ENCODE measurements around the gene CPED1. TPM values are rescaled to one million over a fixed set of nuclear protein-coding genes. Genes with fewer than 3 reads are reported as not detected.
"Not testable (repeated sequence)": the region's sequence is repeated elsewhere in the genome, so short reads cannot be mapped to it uniquely, and the experiment has no call there.

CPED1 gene
- total and polyA plus RNA-seq, 7 experiments from 2014 or later, result 0.10 to 4.5 (median 0.40) TPM; not detected in 2

- DNase-seq (no peak), ATAC-seq (no peak)
- H3K27me3 Mint-ChIP-seq, result peaks cover 8 to 34% (median 17%) of the 10 kb centered on the region in 5 donors
- no peaks in the 10 kb centered on the region for H3K36me3 ChIP-seq (ENCODE audit: control insufficient read depth in 2 of 3, insufficient read depth in 3 of 3, low read length in 3 of 3)
- CTCF ChIA-PET, result interaction anchor here (0.7 kb wide), 1 partner anchor 14 kb away, joined by 3 read pairs; the partner anchor contains the start of gene CPED1
- H3K4me1 Mint-ChIP-seq, result peaks cover 4 to 26% (median 14%) of the 10 kb centered on the region in 7 donors
- no peaks in the 10 kb centered on the region for H3K27me3 ChIP-seq (ENCODE audit: control insufficient read depth in 2 of 2, insufficient read depth in 2 of 2, low read length in 2 of 2)
- no peak overlapping the region for H3K27ac ChIP-seq (ENCODE audit: low read depth, low read length)
- H3K4me3 Mint-ChIP-seq, result no peak overlapping the region
- POLR2A ChIA-PET, result interaction anchor here (1.7 kb wide), 1 partner anchor 13 kb away, joined by 5 read pairs; no protein-coding TSS in a partner anchor
- H3K9me3 Mint-ChIP-seq, result peaks cover 0 to 2% (median 0%) of the 10 kb centered on the region in 11 donors
- peaks cover 0 to under 1% of the 10 kb centered on the region in 2 donors for H3K4me1 ChIP-seq (ENCODE audit: control insufficient read depth in 2 of 2, insufficient read depth in 2 of 2, low read length in 2 of 2)
- H3K4me3 ChIP-seq (ENCODE audit: low read length), result no peak overlapping the region
- H3K9me3 ChIP-seq (ENCODE audit: control insufficient read depth in 2 of 3, low read length in 3 of 3), result no peaks in the 10 kb centered on the region
- H3K36me3 Mint-ChIP-seq, result peaks cover 0 to 4% (median 0%) of the 10 kb centered on the region in 5 donors
- no peak overlapping the region for H3K27ac Mint-ChIP-seq
- intact Hi-C loops (cut with micrococcal nuclease), result no loop called here
Measured at GRCh38 chr7:121002048-121002756, 13.7 kb downstream of the CPED1 start.

DNA sequence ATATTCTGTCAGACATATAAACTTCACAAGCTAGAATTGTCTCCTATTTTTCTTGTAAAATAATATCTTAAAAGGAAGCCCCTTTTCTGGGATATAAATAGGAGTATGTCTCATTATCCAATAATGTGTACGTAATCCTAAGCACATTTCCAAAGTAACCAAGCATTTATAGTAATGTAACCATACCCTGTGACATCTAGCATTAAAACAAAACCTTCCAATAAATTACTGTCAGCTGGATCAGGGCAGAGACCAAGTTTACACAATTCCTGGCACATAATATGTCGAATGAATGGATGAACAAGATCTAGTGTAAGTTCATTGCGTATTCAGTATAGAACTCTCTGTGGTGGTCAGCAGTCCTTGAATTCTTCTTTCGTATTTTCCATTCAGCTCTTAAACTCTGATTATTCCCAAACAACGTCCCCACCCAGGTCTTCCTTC is 14.3 kb downstream of the CPED1 start:
- H3K27ac ChIP-seq (ENCODE audit: low read depth, low read length), result no peak overlapping the region
- no peaks in the 10 kb centered on the region for H3K27me3 ChIP-seq (ENCODE audit: control insufficient read depth in 2 of 2, insufficient read depth in 2 of 2, low read length in 2 of 2)
- H3K27ac Mint-ChIP-seq, result no peak overlapping the region
- H3K27me3 Mint-ChIP-seq, result peaks cover 12 to 38% (median 22%) of the 10 kb centered on the region in 5 donors
- H3K4me1 Mint-ChIP-seq, result peaks cover 4 to 24% (median 12%) of the 10 kb centered on the region in 7 donors
- no peak overlapping the region for H3K4me3 Mint-ChIP-seq
- DNase-seq, result no peak
- H3K36me3 ChIP-seq (ENCODE audit: control insufficient read depth in 2 of 3, insufficient read depth in 3 of 3, low read length in 3 of 3), result no peaks in the 10 kb centered on the region
- no peaks in the 10 kb centered on the region for H3K4me1 ChIP-seq (ENCODE audit: control insufficient read depth in 2 of 2, insufficient read depth in 2 of 2, low read length in 2 of 2)
- CTCF ChIA-PET, result interaction anchor here (0.7 kb wide), 1 partner anchor 14 kb away, joined by 3 read pairs; the partner anchor contains the start of gene CPED1
- H3K9me3 Mint-ChIP-seq, result peaks cover 0 to 2% (median 0%) of the 10 kb centered on the region in 11 donors
- ATAC-seq, result no peak
- H3K4me3 ChIP-seq (ENCODE audit: low read length), result no peak overlapping the region
- intact Hi-C loops (cut with micrococcal nuclease), result no loop called here
- H3K9me3 ChIP-seq (ENCODE audit: control insufficient read depth in 2 of 3, low read length in 3 of 3), result no peaks in the 10 kb centered on the region
- H3K36me3 Mint-ChIP-seq, result peaks cover 0 to 4% (median 0%) of the 10 kb centered on the region in 5 donors
- POLR2A ChIA-PET, result interaction anchor here (1.7 kb wide), 1 partner anchor 13 kb away, joined by 5 read pairs; no protein-coding TSS in a partner anchor

DNA sequence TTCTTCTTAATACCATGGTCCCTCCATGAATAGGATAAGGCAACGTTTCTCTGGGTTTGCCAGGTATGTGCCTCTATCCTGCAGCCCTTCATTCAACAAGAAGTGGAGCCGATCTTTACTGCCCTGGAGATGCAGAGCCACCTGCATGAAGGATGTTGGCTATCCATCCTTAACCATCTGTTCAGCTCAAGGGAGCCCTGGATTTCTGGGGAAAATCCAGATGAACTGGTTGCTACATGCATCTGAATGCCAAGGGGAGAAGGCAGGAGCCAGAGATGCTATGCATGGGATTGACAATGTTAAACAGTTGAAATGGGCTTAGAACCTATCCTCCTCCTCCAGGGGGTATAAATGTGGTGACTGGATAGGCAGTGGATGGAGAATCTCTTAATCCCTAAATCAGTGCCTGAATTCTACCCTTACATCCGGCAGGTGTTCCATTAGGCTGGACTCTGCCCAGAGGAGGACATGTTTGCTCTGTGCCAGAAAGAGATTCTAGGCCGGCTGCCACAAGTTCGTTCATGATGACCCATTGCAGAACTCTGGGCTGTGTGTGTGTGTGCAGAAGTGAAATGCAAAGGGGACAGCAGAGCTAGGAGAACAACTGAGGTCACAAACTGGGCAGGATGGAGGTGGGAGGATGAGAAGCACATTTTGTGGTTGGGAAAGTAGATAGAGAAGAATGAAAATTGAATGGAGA is 15.6 kb downstream of the CPED1 start:
- Mint-ChIP-seq H3K36me3 (peaks cover 0 to 4% (median 0%) of the 10 kb centered on the region in 5 donors), H3K27ac (peak overlapping the region in 1 of 9 donors; percentile 12), H3K27me3 (peaks cover 14 to 44% (median 23%) of the 10 kb centered on the region in 5 donors), H3K4me3 (no peak overlapping the region), H3K9me3 (peaks cover 0 to 2% (median 0%) of the 10 kb centered on the region in 11 donors), H3K4me1 (peaks cover 4 to 16% (median 10%) of the 10 kb centered on the region in 7 donors)
- no peak overlapping the region for H3K4me3 ChIP-seq (ENCODE audit: low read length)
- ChIA-PET POLR2A (no interaction called here), CTCF (no interaction called here)
- no peaks in the 10 kb centered on the region for H3K27me3 ChIP-seq (ENCODE audit: control insufficient read depth in 2 of 2, insufficient read depth in 2 of 2, low read length in 2 of 2)
- intact Hi-C loops (cut with micrococcal nuclease), result no loop called here
- H3K36me3 ChIP-seq (ENCODE audit: control insufficient read depth in 2 of 3, insufficient read depth in 3 of 3, low read length in 3 of 3), result no peaks in the 10 kb centered on the region
- no peak for DNase-seq
- no peaks in the 10 kb centered on the region for H3K9me3 ChIP-seq (ENCODE audit: control insufficient read depth in 2 of 3, low read length in 3 of 3)
- H3K4me1 ChIP-seq (ENCODE audit: control insufficient read depth in 2 of 2, insufficient read depth in 2 of 2, low read length in 2 of 2), result no peaks in the 10 kb centered on the region
- no peak for ATAC-seq
- no peak overlapping the region for H3K27ac ChIP-seq (ENCODE audit: low read depth, low read length)

- CTCF ChIA-PET; H3K27me3 ChIP-seq (ENCODE audit: control insufficient read depth in 2 of 2, insufficient read depth in 2 of 2, low read length in 2 of 2); intact Hi-C loops (cut with micrococcal nuclease); H3K9me3 Mint-ChIP-seq; H3K9me3 ChIP-seq (ENCODE audit: control insufficient read depth in 2 of 3, low read length in 3 of 3); H3K4me1 ChIP-seq (ENCODE audit: control insufficient read depth in 2 of 2, insufficient read depth in 2 of 2, low read length in 2 of 2); H3K4me3 ChIP-seq (ENCODE audit: low read length); H3K36me3 ChIP-seq (ENCODE audit: control insufficient read depth in 2 of 3, insufficient read depth in 3 of 3, low read length in 3 of 3); ATAC-seq; H3K4me3 Mint-ChIP-seq; H3K27ac Mint-ChIP-seq; POLR2A ChIA-PET; H3K36me3 Mint-ChIP-seq; DNase-seq; H3K4me1 Mint-ChIP-seq; H3K27ac ChIP-seq (ENCODE audit: low read depth, low read length): not testable (repeated sequence)
- H3K27me3 Mint-ChIP-seq, result peaks cover 13 to 45% (median 23%) of the 10 kb centered on the region in 5 donors
Measured at GRCh38 chr7:121005058-121005457, 16.5 kb downstream of the CPED1 start.

- H3K9me3 ChIP-seq (ENCODE audit: control insufficient read depth in 2 of 3, low read length in 3 of 3), result no peaks in the 10 kb centered on the region
- H3K4me1 ChIP-seq (ENCODE audit: control insufficient read depth in 2 of 2, insufficient read depth in 2 of 2, low read length in 2 of 2), result no peaks in the 10 kb centered on the region
- ChIA-PET CTCF (no interaction called here), POLR2A (no interaction called here)
- H3K27ac Mint-ChIP-seq, result no peak overlapping the region
- H3K27me3 ChIP-seq (ENCODE audit: control insufficient read depth in 2 of 2, insufficient read depth in 2 of 2, low read length in 2 of 2), result no peaks in the 10 kb centered on the region
- no peak overlapping the region for H3K4me3 Mint-ChIP-seq
- no peaks in the 10 kb centered on the region for H3K36me3 ChIP-seq (ENCODE audit: control insufficient read depth in 2 of 3, insufficient read depth in 3 of 3, low read length in 3 of 3)
- DNase-seq, result no peak
- ATAC-seq, result no peak
- peaks cover 12 to 43% (median 23%) of the 10 kb centered on the region in 5 donors for H3K27me3 Mint-ChIP-seq
- H3K36me3 Mint-ChIP-seq, result peaks cover 0 to 4% (median 0%) of the 10 kb centered on the region in 5 donors
- intact Hi-C loops (cut with micrococcal nuclease), result no loop called here
- no peak overlapping the region for H3K4me3 ChIP-seq (ENCODE audit: low read length)
- no peak overlapping the region for H3K27ac ChIP-seq (ENCODE audit: low read depth, low read length)
- H3K4me1 Mint-ChIP-seq, result no peaks in the 10 kb centered on the region
- peaks cover 0 to 2% (median 0%) of the 10 kb centered on the region in 11 donors for H3K9me3 Mint-ChIP-seq
Measured at GRCh38 chr7:121005996-121006584, 17.6 kb downstream of the CPED1 start.

DNA sequence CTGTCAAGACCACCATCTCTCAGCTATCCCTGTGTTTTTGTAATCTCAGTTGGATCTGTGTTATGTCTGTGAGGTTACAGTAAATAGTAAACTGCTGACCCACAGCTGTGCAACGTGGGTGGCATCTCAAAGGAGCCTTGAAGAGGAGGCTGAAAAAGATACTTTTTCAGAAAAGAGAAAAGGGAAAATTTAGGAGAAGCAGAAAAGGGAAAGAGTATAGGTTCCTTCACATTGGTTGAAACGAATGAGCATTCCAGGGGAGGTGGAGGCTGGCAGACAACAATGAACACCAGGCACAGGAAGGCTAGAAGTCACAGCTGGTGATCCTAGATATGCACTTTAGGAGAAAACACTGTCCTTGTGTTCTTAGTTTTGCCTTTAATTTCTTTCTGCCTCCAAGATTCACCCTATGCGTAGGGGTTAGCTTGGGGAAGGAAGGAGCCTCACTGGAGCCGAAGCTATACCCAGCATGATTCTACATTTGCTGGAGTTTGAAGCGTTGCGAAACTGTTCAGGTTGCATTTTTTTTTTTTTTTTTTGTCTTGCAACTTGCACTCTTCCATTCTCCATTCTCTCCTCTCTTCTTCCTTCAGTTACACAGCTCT is 18.3 kb downstream of the CPED1 start:
- Mint-ChIP-seq H3K27ac (no peak overlapping the region), H3K9me3 (peaks cover 0 to 2% (median 0%) of the 10 kb centered on the region in 11 donors), H3K27me3 (peaks cover 10 to 40% (median 23%) of the 10 kb centered on the region in 5 donors), H3K36me3 (peaks cover 0 to 4% (median 0%) of the 10 kb centered on the region in 5 donors), H3K4me3 (no peak overlapping the region), H3K4me1 (no peaks in the 10 kb centered on the region)
- Histone ChIP-seq H3K27me3 (ENCODE audit: control insufficient read depth in 2 of 2, insufficient read depth in 2 of 2, low read length in 2 of 2) (no peaks in the 10 kb centered on the region), H3K9me3 (ENCODE audit: control insufficient read depth in 2 of 3, low read length in 3 of 3) (no peaks in the 10 kb centered on the region), H3K36me3 (ENCODE audit: control insufficient read depth in 2 of 3, insufficient read depth in 3 of 3, low read length in 3 of 3) (no peaks in the 10 kb centered on the region), H3K4me1 (ENCODE audit: control insufficient read depth in 2 of 2, insufficient read depth in 2 of 2, low read length in 2 of 2) (no peaks in the 10 kb centered on the region), H3K27ac (ENCODE audit: low read depth, low read length) (no peak overlapping the region), H3K4me3 (ENCODE audit: low read length) (no peak overlapping the region)
- DNase-seq, result no peak
- POLR2A ChIA-PET, result no interaction called here
- intact Hi-C loops (cut with micrococcal nuclease), result no loop called here
- no peak for ATAC-seq
- CTCF ChIA-PET, result interaction anchor here (0.6 kb wide), 1 partner anchor 9 kb away, joined by 3 read pairs; no protein-coding TSS in a partner anchor
